GM21576 (cell line): ENCODE results near the gene CMIP.

Experiments
- ATAC-seq: cut with Tn5 transposase; IDR thresholded peaks from one replicate; pipeline ENCODE4 v1.9.1; 2021; ENCODE audit warnings: mild to moderate bottlenecking, moderate library complexity; ENCODE audit not compliant: unreplicated experiment

CMIP gene

DNA sequence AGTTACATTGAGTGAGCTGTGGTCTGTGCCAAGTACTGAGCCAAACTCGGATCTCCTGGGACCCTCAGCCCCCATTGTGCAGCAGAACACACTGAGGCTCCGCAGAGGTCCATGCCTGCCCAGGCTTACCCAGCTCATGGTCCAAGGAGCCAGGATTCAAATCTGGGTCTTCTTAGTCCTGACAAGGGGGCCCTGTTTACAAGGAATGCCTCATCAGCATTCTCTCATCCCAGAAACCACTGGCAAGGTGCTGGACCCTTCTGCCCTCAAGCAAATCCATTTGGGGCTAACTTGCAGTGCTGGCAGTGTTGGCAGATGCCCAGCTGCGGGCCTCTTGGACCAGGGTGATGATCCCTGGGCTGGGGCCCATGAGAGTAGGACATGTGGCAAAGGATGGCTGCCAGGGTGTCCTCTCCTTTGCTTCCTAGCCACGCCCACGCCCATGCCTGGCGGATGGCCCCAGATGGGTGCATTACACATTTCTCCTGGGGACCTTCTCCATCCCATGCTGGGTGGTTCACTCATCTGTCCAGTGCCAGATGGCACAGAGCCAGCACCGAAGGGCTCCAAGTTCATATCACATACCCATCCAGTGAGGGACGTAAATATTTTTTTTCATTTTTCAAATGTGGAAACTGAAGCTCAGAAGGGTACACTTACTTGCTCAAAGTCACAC lies 117.7 kb downstream of the CMIP start:
- no peak for ATAC-seq

DNA sequence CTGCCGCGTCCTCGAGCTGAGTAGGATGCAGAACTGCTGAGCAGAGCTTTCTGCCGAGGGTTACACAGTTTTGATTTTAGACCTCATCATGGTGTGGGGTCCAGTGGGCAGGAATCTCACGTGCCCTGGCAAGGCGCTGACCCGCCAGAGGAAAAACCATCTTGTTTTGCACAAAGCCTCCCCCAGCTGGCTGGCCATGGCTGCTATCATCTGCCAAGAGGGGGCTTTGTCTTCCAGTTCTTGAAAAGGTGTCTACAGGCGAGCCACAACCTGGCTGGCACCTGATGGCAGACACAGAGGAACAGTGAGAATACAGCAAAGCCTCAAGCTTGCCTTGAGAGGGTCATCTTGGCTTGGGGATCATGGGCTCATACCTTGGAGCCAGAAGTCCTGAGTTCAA lies 118.3 kb downstream of the CMIP start:
- no peak for ATAC-seq

DNA sequence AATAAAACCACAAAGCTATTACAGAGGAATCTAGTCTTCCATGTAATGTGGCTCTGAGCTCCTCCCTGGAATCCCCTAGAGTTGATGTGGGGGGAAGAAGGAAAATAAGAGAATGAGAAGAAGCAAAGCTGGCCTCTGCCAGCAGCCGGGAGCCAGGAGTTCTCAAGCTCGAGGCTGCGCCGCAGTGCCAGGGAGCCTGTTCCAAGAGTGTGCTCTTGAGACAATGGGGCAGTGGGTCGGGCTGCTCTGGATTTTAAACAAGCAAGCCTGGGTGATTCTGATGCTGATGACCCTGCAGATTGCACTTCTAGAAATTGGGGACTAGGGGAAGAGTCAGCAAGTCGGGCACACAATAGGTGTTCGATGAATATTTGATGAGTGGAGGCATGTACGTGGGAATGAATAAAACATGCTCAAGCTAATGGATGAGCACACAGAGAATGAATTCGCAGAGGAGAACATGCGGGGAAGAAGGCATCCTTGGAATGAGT lies 119.9 kb downstream of the CMIP start:
- no peak for ATAC-seq

- ATAC-seq, result no peak
Measured at GRCh38 chr16:81565321-81566028, 120.9 kb downstream of the CMIP start.

GRCh38 chr16:81566086-81567007 lies 121.7 kb downstream of the CMIP start:
- no peak for ATAC-seq

DNA sequence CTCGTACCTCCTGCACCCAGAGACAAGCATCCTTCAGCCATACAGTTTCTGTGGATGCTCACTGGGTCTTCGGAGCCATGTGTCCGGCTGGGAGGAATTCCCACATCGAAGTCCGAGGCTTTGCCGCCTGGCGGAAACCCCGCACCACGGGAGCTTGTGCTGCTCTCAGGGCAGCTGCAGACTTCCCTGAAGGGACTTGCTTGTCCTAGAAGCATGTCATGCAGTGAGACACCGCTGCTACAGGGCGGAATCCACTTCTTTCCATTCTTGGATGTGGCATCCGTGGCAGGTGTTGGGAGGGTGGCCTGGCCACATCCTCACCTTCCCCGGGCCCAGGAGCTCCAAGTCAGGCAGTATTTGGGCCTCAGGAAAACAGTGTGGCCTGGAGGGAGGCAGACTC lies 122.5 kb downstream of the CMIP start:
- no peak for ATAC-seq

- ATAC-seq, result no peak
Measured at GRCh38 chr16:81567987-81568748, 123.6 kb downstream of the CMIP start.

DNA sequence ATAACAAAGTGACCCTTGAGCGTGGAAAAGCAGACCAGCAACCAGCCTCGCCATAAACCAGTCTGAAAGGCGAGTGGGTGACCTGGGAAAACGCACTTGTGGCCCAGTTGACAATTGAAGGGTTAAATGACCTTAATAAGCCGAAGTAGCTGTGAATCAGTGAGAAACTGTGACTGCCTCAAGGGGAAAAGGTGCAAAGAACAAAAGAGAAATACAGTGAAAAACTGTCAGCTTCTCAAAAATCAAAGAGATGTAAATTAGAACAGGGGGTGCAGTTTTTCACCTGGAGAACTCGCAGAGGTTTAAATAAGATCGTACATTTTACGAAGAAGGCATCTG lies 124.1 kb downstream of the CMIP start:
- ATAC-seq, result no peak

DNA sequence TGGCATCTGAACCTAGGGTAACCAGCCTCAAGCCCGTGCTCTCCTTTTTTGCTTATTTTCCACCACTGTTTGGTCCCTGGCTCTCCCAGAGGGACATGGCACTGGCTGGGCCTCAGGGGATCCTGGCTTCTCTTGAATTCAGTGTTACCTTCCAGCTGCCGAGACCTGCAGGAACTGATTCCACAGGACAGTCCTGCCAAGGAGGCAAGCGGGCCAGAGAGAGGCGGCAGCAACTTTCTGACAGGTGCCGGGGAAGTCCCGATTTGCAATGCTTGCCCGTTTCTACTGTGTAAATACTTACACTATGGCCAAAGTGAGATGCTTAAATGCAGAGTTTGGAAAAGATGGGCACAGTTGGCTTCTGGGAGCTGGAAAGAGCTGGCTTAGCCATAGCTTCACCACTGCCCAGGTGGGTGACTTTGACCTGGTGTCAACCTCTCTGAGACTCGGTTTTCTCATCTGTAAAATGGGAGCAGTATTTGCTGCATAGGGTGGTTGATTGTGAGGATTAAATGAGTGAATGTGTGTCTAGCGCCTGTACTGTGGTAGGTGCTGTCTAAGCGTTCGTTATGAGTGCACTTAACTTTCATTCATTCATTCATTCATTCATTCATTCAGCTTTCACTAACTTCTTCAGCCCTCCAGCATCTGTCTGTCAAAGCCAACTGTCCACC lies 124.9 kb downstream of the CMIP start:
- ATAC-seq, result no peak

DNA sequence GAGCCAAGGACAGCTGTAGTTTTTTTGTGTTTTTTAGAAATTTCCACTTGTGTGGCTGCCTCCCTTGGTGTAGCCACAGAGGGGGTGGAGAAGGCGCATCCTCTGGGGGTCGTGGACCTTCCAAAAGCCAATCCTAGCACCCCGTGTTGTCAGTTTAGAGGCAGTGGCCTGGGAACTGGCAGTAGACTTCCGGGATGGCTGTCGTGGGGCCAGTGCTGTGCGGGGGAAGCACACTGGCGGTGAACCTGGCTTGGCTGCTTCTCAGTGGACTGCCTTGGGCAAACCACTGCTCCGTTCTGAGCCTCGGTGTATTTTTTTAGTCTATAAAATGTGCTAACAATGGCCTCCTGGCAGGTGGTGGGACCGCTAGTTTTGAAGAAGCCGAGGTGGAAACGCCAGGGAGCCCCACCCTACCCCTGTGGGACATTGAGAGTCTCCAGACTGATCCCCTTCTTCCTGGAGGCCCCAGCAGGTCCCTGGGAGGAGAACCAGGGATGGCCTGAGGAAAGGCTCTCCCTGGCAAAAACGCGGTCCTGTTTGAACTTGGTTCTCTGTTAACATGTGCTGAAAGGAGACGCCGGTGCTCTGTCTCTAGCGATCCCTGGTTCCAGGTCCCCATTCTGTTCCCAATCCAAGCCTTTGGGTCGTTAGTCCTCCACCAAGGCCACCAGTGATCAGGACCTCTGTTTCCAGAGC lies 125.7 kb downstream of the CMIP start:
- ATAC-seq, result no peak

- no peak for ATAC-seq
Measured at GRCh38 chr16:81571175-81571574, 126.6 kb downstream of the CMIP start.

- no peak for ATAC-seq
Measured at GRCh38 chr16:81571592-81572385, 127.2 kb downstream of the CMIP start.

DNA sequence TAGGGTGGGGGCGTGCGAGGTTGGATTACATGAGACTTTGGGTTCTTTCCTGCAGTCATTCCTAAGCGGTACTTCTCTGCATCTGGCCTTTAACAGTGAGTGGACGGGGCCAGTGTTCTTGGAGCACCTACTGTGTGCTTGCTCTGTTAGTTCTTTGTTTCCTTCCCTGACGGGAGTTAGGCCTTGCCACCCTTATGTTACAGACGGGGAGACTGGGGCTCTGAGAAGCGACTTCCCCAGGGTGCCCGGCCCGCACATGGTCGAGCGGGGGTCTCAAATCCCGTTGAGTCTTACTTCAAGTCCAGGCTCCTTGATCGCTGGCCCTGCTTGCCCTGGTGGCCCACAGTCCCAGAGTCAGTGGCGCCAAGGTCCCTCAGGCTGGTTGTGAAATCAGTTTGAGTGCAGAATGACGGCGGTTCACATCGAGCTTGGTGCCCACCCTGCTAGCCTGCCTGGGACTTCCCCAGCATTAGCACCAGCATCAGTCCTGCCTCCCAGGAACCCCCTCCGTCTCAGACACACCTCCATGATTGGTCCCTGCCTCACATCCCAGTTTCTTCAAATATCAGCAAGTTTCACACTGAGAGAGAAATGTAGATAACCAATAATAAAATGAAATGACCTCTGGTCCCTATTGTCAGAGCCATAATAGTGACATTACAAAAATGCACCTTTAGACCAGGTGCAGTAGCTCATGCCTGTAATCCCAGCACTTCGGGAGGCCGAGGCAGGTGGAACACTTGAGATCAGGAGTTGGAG lies 128.0 kb downstream of the CMIP start:
- ATAC-seq, result no peak

DNA sequence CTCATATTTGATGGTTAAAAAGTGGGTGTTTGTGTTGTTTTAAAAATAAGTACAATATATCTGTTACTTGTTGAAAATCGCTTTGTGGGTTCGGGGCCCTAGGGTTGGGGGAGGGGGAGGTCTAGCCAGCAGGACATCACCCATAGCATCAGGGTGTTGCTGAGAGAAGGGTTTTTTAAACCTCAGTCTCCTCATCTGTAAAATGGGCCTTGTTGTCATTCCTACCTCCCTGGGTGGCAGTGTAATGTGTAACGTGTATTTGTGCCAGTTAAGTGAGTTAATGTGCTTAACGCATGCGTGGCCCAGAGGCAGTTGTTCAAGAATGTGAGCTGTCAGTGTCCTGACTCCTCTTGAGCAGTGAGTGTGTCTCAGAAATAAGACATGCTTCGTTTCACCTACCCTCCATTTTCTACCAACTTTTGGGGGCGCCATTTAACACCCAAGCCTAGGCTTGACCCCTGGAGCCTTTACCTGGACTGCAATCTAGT lies 129.0 kb downstream of the CMIP start:
- no peak for ATAC-seq

- ATAC-seq, result no peak
Measured at GRCh38 chr16:81574168-81574567, 129.6 kb downstream of the CMIP start.

- no peak for ATAC-seq
Measured at GRCh38 chr16:81575307-81575706, 130.7 kb downstream of the CMIP start.

DNA sequence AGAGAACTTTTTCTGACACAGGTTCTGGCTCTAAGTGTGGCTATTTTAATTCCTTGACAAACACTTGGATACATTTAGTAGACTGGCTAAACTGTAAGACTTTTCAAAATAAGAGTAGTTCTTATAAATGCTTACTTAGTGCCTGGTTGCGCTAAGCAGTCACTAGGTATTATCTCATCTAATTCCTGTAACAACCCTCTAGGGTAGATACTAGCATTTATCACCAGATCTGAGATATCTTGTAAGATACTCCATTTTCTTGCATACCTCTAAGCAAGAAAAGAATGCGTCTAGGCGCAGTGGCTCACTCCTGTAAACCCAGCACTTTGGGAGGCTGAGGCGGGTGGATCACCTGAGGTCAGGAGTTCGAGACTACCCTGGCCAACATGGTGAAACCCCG lies 131.2 kb downstream of the CMIP start:
- ATAC-seq, result no peak

GRCh38 chr16:81576696-81577095 lies 132.1 kb downstream of the CMIP start:
- ATAC-seq, result no peak
